Ovary (tissue), 9 donors: ENCODE data around the gene CXCL17. TPM values are rescaled to one million over a fixed set of nuclear protein-coding genes. Genes with fewer than 3 reads are reported as not detected.

Experiments
- DNase-seq, 5 donors: peaks; one replicate each; pipeline ENCODE4 v3.0.0-alpha.2; 2019 to 2020
- H3K27ac ChIP-seq, 2 donors: fragments of 200-600 bp; one replicate each; pipeline versions ENCODE4 v1.5.1 to v1.8.0; 2019 to 2022
- H3K27me3 ChIP-seq: fragments of 200-600 bp; one replicate; pipeline ENCODE4 v1.8.0; 2022
- H3K36me3 ChIP-seq: fragments of 200-600 bp; sonication (generic); one replicate; pipeline ENCODE4 v1.5.1; 2019
- H3K4me1 ChIP-seq: one replicate; pipeline ENCODE4 v1.8.1; 2013; ENCODE audit warnings: mild to moderate bottlenecking, moderate library complexity; ENCODE audit not compliant: insufficient read depth
- H3K4me3 ChIP-seq: fragments of 200-600 bp; sonication (generic); one replicate; pipeline ENCODE4 v1.5.1; 2017
- H3K9me3 ChIP-seq, 2 donors: fragments of 200-600 bp in 1 of 2; sonication (generic) in 1 of 2; one replicate each; pipeline versions ENCODE4 v1.5.1 to v1.8.1; 2013 to 2019; ENCODE audit warnings: mild to moderate bottlenecking in 1 of 2, moderate library complexity in 1 of 2
- CTCF ChIP-seq, 3 donors: fragments of 450-650 bp in 2 of 3; fragments of 200-600 bp in 1 of 3; IDR thresholded peaks; one replicate each; pipeline versions ENCODE4 v1.5.1 to v1.8.0; 2016 to 2022; ENCODE audit warnings: antibody characterized with exemption in 3 of 3, mild to moderate bottlenecking in 1 of 3
- EP300 ChIP-seq: sonication (generic); formaldehyde crosslinking; IDR thresholded peaks from one replicate; pipeline ENCODE4 v1.6.1; 2017; ENCODE audit warnings: antibody characterized with exemption
- POLR2A ChIP-seq: fragments of 450-650 bp; IDR thresholded peaks from one replicate; pipeline ENCODE4 v1.6.1; 2017; ENCODE audit warnings: antibody characterized with exemption, mild to moderate bottlenecking, moderate library complexity
- WGBS, 3 donors: extraction: QIAGEN DNeasy Blood & Tissue Kit in 1 of 3; methylation state at CpG; one replicate each; pipeline versions ENCODE4 v1.1.5 to v1.1.7; 2013 to 2017; 5-methylcytosine and 5-hydroxymethylcytosine counted together
- intact Hi-C, 4 donors: fragments of 100-400 bp; cut with DNase I; formaldehyde crosslinking; loops; one replicate each; pipeline versions ENCODE4 v1.11.0 to v1.15.1; 2022 to 2023
- polyA plus RNA-seq, 2 donors: library from polyadenylated mRNA; stranded (reverse); fragments of 200-250 nt in 1 of 2; fragments of 350-450 nt in 1 of 2; fragmentation: Illumina TruSeq in 1 of 2; extraction: RNeasy Lipid Tissue Mini Kit (QIAGEN cat#74804) in 1 of 2; gene quantifications; one replicate each; pipeline ENCODE4 v1.2.3, GENCODE V29; 2013 to 2014
- total RNA-seq, 7 donors: library from RNA; depleted of rRNA in 2 of 7; stranded (reverse); fragments of >200 nt in 2 of 7; fragmentation: NEBNext Ultra II Directional in 3 of 7; extraction: Animal tissue kit (Norgen Biotek cat#: 25700) in 3 of 7; gene quantifications; one replicate each; pipeline versions ENCODE4 v1.1.0 to v1.2.4, GENCODE V29; 2016 to 2023
- donor health status: DM: no; HTN: no; CAD: no; lungs with moderate emphysema.
- donor health status: DM: no; HTN: no; CAD: no.
- donor health status: Bipolar disorder and iron deficiency.
- donor health status: DM: yes; HTN: yes; CAD: no.
- donor health status: DM: no; HTN: no; CAD: no.
- donor health status: DM: yes; HTN: yes; CAD: no.

Gene CXCL17
- total and polyA plus RNA-seq, 9 donors = 0.32 to 0.46 TPM; not detected in 7

DNA sequence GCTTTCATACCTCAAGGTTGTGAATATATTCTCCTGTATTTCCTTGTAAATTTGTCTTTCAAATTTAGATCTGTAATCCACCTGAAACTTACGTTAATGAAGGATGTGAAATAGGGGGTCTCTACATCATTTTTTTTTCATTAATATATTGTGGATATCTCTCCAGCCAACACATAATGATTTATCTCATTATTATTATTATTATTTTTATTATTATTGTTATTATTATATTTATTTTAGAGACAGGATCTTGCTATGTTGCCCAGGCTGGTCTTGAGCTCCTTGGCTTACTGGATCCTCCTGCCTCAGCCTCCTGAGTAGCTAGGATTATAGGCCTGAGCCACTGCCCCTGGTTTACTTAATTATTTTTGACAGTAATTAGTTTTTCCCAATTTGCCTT is 11.3 kb downstream of the CXCL17 start:
- Histone ChIP-seq H3K36me3 (no peaks in the 10 kb centered on the region), H3K4me1 (peaks cover 8% of the 10 kb centered on the region), H3K27me3 (no peaks in the 10 kb centered on the region), H3K4me3 (no peak overlapping the region), H3K27ac (no peak overlapping the region), H3K9me3 (no peaks in the 10 kb centered on the region)
- intact Hi-C loops = no loop called here
- no peak for DNase-seq
- no peak for TF ChIP-seq CTCF (IDR thresholded peaks at IDR 0.05)
- TF ChIP-seq POLR2A = no peak
- 95 to 98% (median 98%) methylated on average over 1 of the region's 1 CpG for WGBS, 3 donors

GRCh38 chr19:42428676-42429075 is 14.1 kb downstream of the CXCL17 start:
- Histone ChIP-seq H3K27me3 (no peaks in the 10 kb centered on the region), H3K36me3 (no peaks in the 10 kb centered on the region), H3K9me3 (no peaks in the 10 kb centered on the region), H3K4me3 (no peak overlapping the region), H3K27ac (no peak overlapping the region), H3K4me1 (peaks cover 10% of the 10 kb centered on the region)
- no peak for DNase-seq
- TF ChIP-seq EP300 = no peak
- TF ChIP-seq POLR2A = no peak
- no peak for TF ChIP-seq CTCF (IDR thresholded peaks at IDR 0.05)
- 81% methylated on average over 3 of the region's 3 CpGs for WGBS, 3 donors
- intact Hi-C loops = no loop called here

DNA sequence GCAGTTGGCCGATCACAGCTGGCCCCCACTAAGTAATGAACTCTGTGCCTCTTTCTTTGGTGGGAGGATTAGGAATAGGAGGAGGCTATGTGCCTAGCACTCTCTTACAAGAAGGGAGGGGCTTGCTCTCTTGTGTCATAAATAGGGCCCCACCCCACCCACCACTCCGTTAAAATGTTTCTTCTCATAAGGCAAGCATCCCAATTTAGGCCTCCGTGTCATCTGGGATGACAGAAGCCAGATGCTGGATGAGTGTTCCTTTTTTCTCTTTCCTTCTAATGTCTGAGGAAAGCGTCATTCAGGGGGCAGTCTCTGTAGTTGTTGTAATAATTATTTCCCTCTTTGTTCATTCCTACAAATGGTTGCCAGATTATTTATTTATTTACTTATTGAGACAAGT is 15.4 kb downstream of the CXCL17 start, which contains the start of gene LIPE:
Gene LIPE (minus strand): TSS at position 76 of the 400 bp plus-strand sequence. CDS start 239 bp downstream, outside the sequence.
- Histone ChIP-seq H3K9me3 (no peaks in the 10 kb centered on the region), H3K36me3 (no peaks in the 10 kb centered on the region), H3K4me1 (peaks cover 7% of the 10 kb centered on the region), H3K27ac (no peak within 1 kb of the TSS), H3K27me3 (no peaks in the 10 kb centered on the region), H3K4me3 (no peak within 1 kb of the TSS)
- TF ChIP-seq CTCF (IDR thresholded peaks at IDR 0.05) (no peak), POLR2A (no peak), EP300 (no peak)
- whole genome bisulfite sequencing, 3 donors = 36 to 46% (median 39%) methylated on average over 4 of the region's 4 CpGs
- intact Hi-C loops = no loop called here
- DNase-seq = no peak

GRCh38 chr19:42426643-42427042 is 16.1 kb downstream of the CXCL17 start:
- WGBS, 3 donors = 93 to 97% (median 95%) methylated on average over 3 of the region's 3 CpGs
- Histone ChIP-seq H3K4me1 (peaks cover 7% of the 10 kb centered on the region), H3K4me3 (no peak overlapping the region)

More at GRCh38 chr19:42426643-42427042, 16.1 kb downstream of the CXCL17 start:
- DNase-seq = no peak
- no peaks in the 10 kb centered on the region for H3K9me3 ChIP-seq
- intact Hi-C loops = no loop called here
- TF ChIP-seq CTCF (IDR thresholded peaks at IDR 0.05) (no peak), EP300 (no peak), POLR2A (no peak)
- no peak overlapping the region for H3K27ac ChIP-seq
- H3K36me3 ChIP-seq = no peaks in the 10 kb centered on the region
- H3K27me3 ChIP-seq = no peaks in the 10 kb centered on the region
